HG02759 (cell line): ENCODE measurements around the gene FIZ1.
A peak's percentile ranks its signal among the peaks of the same experiment; 100 is the strongest.

Experiments used
- ATAC-seq: cut with Tn5 transposase; IDR thresholded peaks from one replicate; pipeline ENCODE4 v1.9.1; 2021; ENCODE audit warnings: mild to moderate bottlenecking, moderate library complexity; ENCODE audit not compliant: unreplicated experiment

Gene FIZ1

GRCh38 chr19:55613930-55614710 is 14.8 kb upstream of the FIZ1 start:
- ATAC-seq, result no peak

- no peak for ATAC-seq
Observed at GRCh38 chr19:55613396-55613795, 14.1 kb upstream of the FIZ1 start.

GRCh38 chr19:55611983-55612645 is 12.8 kb upstream of the FIZ1 start:
- no peak for ATAC-seq

GRCh38 chr19:55611300-55611982 is 12.1 kb upstream of the FIZ1 start:
- no peak for ATAC-seq

- ATAC-seq, result no peak
Observed at GRCh38 chr19:55609326-55609725, 10.0 kb upstream of the FIZ1 start.

GRCh38 chr19:55606817-55607216 is 7.5 kb upstream of the FIZ1 start:
- no peak for ATAC-seq

GRCh38 chr19:55606471-55606787 is 7.1 kb upstream of the FIZ1 start:
- ATAC-seq, result no peak

- ATAC-seq, result peak; percentile 28
Observed at GRCh38 chr19:55605637-55606470, 6.5 kb upstream of the FIZ1 start, which contains the start of gene ZNF865. TSS of gene ZNF865 (plus strand) at chr19:55605647. CDS start at chr19:55613619, 7,972 bp downstream.

GRCh38 chr19:55605207-55605636 is 5.9 kb upstream of the FIZ1 start:
- peak; percentile 78 for ATAC-seq

- no peak for ATAC-seq
Observed at GRCh38 chr19:55603581-55604292, 4.4 kb upstream of the FIZ1 start.

- ATAC-seq, result no peak
Observed at GRCh38 chr19:55603115-55603514, 3.8 kb upstream of the FIZ1 start.

GRCh38 chr19:55602104-55603001 is 3.0 kb upstream of the FIZ1 start:
- ATAC-seq, result no peak

GRCh38 chr19:55601084-55601483 is 1.8 kb upstream of the FIZ1 start:
- ATAC-seq, result no peak

GRCh38 chr19:55600662-55601028 is 1.3 kb upstream of the FIZ1 start:
- no peak for ATAC-seq

- peak; percentile 50 for ATAC-seq
Observed at GRCh38 chr19:55599842-55600661, 735 bp upstream of the FIZ1 start, which contains the start of gene ZNF524. TSS of gene ZNF524 (plus strand) at chr19:55600288. CDS start at chr19:55602113, 1,825 bp downstream.

- ATAC-seq, result peak; percentile 54
Observed at GRCh38 chr19:55598719-55599467, 424 bp downstream of the FIZ1 start.

- ATAC-seq, result no peak
Observed at GRCh38 chr19:55598034-55598433, 1.3 kb downstream of the FIZ1 start.

GRCh38 chr19:55597501-55597921 is 1.8 kb downstream of the FIZ1 start:
- no peak for ATAC-seq
